Glutamatergic neuron (in vitro differentiated cells): ENCODE measurements around the gene TLR4. TPM values are rescaled to one million over a fixed set of nuclear protein-coding genes. Genes with fewer than 3 reads are reported as not detected.

Experiments
- DNase-seq: peaks from one replicate; pipeline ENCODE4 v3.0.0; 2022
- H3K27ac Mint-ChIP-seq: one replicate; pipeline ENCODE4 v1.8.0; 2020; ENCODE audit warnings: mild to moderate bottlenecking, mixed read lengths, inconsistent platforms; ENCODE audit not compliant: unreplicated experiment
- H3K27me3 Mint-ChIP-seq: one replicate; pipeline ENCODE4 v1.8.0; 2020; ENCODE audit warnings: mild to moderate bottlenecking, moderate library complexity, mixed read lengths, inconsistent platforms; ENCODE audit not compliant: unreplicated experiment
- H3K36me3 Mint-ChIP-seq: one replicate; pipeline ENCODE4 v1.8.0; 2020; ENCODE audit warnings: mild to moderate bottlenecking, mixed read lengths, inconsistent platforms; ENCODE audit not compliant: unreplicated experiment
- H3K4me1 Mint-ChIP-seq: one replicate; pipeline ENCODE4 v1.8.0; 2020; ENCODE audit warnings: mild to moderate bottlenecking, low read depth, mixed read lengths, inconsistent platforms; ENCODE audit not compliant: unreplicated experiment
- H3K4me3 Mint-ChIP-seq: one replicate; pipeline ENCODE4 v1.8.0; 2020; ENCODE audit warnings: mild to moderate bottlenecking, mixed read lengths, inconsistent platforms; ENCODE audit not compliant: unreplicated experiment
- H3K9me3 Mint-ChIP-seq: one replicate; pipeline ENCODE4 v1.8.0; 2020; ENCODE audit warnings: mild to moderate bottlenecking, moderate library complexity, mixed read lengths, inconsistent platforms; ENCODE audit not compliant: unreplicated experiment
- long read RNA-seq: library from polyadenylated mRNA; unstranded; transcript quantifications from one replicate; pipeline ENCODE4 v2.0.0, GENCODE V29; 2020; ENCODE audit not compliant: unreplicated experiment
- total RNA-seq: library from RNA; stranded (reverse); fragmentation: NEBNext Ultra II Directional; extraction: Animal tissue kit (Norgen Biotek cat#: 25700); gene quantifications from one replicate; pipeline ENCODE4 v1.2.1, GENCODE V29; 2021; ENCODE audit not compliant: unreplicated experiment
- TF ChIP-seq, protein P1 (sequence below): fragments of 200-600 bp; sonication (generic); IDR thresholded peaks from one replicate; pipeline ENCODE4 v1.5.0; 2021; ENCODE audit not compliant: partially characterized antibody, unreplicated experiment

The TLR4 gene
- total RNA-seq, result not detected
- long read RNA-seq, result 0 reads

GRCh38 chr9:117704024-117704575 lies at the start of gene TLR4:
TSS of gene TLR4 (plus strand) at chr9:117704403. CDS start at chr9:117704473, 70 bp downstream.
- TF ChIP-seq, protein P1, sequence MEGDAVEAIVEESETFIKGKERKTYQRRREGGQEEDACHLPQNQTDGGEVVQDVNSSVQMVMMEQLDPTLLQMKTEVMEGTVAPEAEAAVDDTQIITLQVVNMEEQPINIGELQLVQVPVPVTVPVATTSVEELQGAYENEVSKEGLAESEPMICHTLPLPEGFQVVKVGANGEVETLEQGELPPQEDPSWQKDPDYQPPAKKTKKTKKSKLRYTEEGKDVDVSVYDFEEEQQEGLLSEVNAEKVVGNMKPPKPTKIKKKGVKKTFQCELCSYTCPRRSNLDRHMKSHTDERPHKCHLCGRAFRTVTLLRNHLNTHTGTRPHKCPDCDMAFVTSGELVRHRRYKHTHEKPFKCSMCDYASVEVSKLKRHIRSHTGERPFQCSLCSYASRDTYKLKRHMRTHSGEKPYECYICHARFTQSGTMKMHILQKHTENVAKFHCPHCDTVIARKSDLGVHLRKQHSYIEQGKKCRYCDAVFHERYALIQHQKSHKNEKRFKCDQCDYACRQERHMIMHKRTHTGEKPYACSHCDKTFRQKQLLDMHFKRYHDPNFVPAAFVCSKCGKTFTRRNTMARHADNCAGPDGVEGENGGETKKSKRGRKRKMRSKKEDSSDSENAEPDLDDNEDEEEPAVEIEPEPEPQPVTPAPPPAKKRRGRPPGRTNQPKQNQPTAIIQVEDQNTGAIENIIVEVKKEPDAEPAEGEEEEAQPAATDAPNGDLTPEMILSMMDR, result no peak
- Mint-ChIP-seq H3K27ac (no peak within 1 kb of the TSS), H3K4me1 (no peaks in the 10 kb centered on the region), H3K27me3 (no peaks in the 10 kb centered on the region), H3K9me3 (no peaks in the 10 kb centered on the region), H3K36me3 (no peaks in the 10 kb centered on the region), H3K4me3 (no peak within 1 kb of the TSS)
- DNase-seq, result no peak

DNA sequence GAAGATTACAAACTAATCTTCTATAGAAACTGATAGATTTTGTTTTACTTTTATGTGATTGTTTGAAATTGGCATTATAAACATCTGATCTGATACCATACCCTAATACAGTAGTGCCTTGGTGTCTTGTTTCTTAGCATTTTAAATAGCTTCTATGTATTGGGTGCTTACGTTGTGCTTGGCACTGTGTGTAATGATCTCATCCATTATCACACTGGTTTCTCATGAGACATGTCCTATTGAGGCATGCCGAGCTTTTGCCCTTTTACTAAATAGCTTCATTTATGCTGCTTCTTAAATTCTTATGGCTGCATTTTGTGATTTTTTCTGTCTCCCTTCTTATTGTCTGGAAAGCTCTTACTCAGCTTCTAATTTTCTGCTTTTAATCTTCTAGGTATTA lies 48.2 kb upstream of the TLR4 start:
- TF ChIP-seq, protein P1, result no peak
- no peaks in the 10 kb centered on the region for H3K36me3 Mint-ChIP-seq
- no peak overlapping the region for H3K27ac Mint-ChIP-seq
- no peaks in the 10 kb centered on the region for H3K4me1 Mint-ChIP-seq
- no peak for DNase-seq
- H3K27me3 Mint-ChIP-seq, result peaks cover 2% of the 10 kb centered on the region
- no peak overlapping the region for H3K4me3 Mint-ChIP-seq
- no peaks in the 10 kb centered on the region for H3K9me3 Mint-ChIP-seq

- H3K36me3 Mint-ChIP-seq, result no peaks in the 10 kb centered on the region
- TF ChIP-seq, protein P1, result no peak
- no peak overlapping the region for H3K4me3 Mint-ChIP-seq
- no peak for DNase-seq
- H3K27me3 Mint-ChIP-seq, result no peaks in the 10 kb centered on the region
- H3K9me3 Mint-ChIP-seq, result no peaks in the 10 kb centered on the region
- H3K4me1 Mint-ChIP-seq, result no peaks in the 10 kb centered on the region
- H3K27ac Mint-ChIP-seq, result no peak overlapping the region
Measured at GRCh38 chr9:117662651-117663050, 41.6 kb upstream of the TLR4 start.

DNA sequence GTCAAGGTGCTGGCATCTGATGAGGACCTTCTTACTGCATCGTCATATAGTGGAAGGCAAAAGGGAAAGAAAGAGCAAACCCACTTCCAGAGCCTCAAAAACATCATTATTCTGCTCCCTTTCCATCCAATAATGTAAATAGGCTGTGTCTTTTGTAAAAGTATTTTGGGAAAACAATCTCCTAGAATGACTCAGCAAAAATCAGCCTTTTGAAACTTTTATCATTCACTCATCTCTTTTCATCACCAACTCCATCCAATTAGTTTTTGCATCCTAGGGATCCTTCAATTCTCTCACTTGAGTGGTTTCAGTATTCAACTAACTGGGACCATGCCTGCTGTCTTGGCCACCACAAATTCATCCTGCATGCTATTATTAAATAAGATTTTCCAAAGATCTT lies 39.8 kb upstream of the TLR4 start:
- H3K36me3 Mint-ChIP-seq, result no peaks in the 10 kb centered on the region
- DNase-seq, result no peak
- no peak overlapping the region for H3K4me3 Mint-ChIP-seq
- H3K27me3 Mint-ChIP-seq, result no peaks in the 10 kb centered on the region
- H3K4me1 Mint-ChIP-seq, result no peaks in the 10 kb centered on the region
- TF ChIP-seq, protein P1, result no peak
- H3K27ac Mint-ChIP-seq, result no peak overlapping the region
- H3K9me3 Mint-ChIP-seq, result no peaks in the 10 kb centered on the region

- Mint-ChIP-seq H3K36me3 (no peaks in the 10 kb centered on the region), H3K27me3 (no peaks in the 10 kb centered on the region), H3K4me3 (no peak overlapping the region), H3K9me3 (no peaks in the 10 kb centered on the region), H3K4me1 (no peaks in the 10 kb centered on the region), H3K27ac (no peak overlapping the region)
- no peak for DNase-seq
- TF ChIP-seq, protein P1, result no peak
Measured at GRCh38 chr9:117665601-117666385, 38.4 kb upstream of the TLR4 start.
